ENCODE measurements around the gene TFPI. TPM values are rescaled to one million over a fixed set of nuclear protein-coding genes. Genes with fewer than 3 reads are reported as not detected.
"Not testable (repeated sequence)": the region's sequence is repeated elsewhere in the genome, so short reads cannot be mapped to it uniquely, and the experiment has no call there.

The TFPI gene
- polyA plus RNA-seq, 2 of the 4 experiments (the other 2 are of a cell fraction), result 14.3 to 104 TPM

DNA sequence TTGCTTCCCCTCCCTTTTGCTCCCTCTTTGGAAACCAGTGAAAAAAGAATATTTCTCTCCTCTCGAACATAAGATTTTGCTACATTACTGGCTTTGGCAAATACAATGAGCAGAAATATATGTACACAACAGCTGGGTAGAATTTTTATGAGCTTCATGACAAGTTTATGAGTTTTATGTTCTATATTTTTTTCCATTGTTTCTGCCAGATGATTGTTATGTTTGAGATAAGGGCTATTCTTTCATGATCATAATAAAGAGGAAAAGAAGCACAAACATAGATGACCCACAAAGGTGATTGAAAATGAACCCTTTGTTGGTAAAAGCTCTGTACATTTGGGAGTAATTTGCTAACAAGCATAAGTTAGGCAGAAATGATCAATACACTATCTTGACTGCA lies 14.8 kb upstream of the TFPI start:
- peak overlapping the region; percentile 40; the same call in 2 of the 3 replicates for H3K4me2 ChIP-seq
- POLR2A ChIA-PET, result no interaction called here
- H3K4me3 ChIP-seq, result no peak overlapping the region
- ATAC-seq (no peak), FAIRE-seq (no peak), DNase-seq (ENCODE audit: low read depth in 1 of 2, low spot score in 1 of 2) (no peak)
- 0 out of 3 replicates have a peak, but pooled peaks cover 5% of the 10 kb centered on the region for H3K9me3 ChIP-seq
- TF ChIP-seq HOXA7 (CRISPR knock-in tag; IDR thresholded peaks at IDR 0.05), result no peak
- 77% methylated on average over 1 of the region's 1 CpG for WGBS (ENCODE audit: missing lambda C conversion rate)
- peaks cover 38% of the 10 kb centered on the region for H3K4me1 ChIP-seq
- CTCF ChIA-PET, result interaction anchor here (1.2 to 3.7 kb wide), 4 partner anchors 12 to 274 kb away, joined by 3 to 20 read pairs (median 10); no protein-coding TSS in a partner anchor
- H3K27ac ChIP-seq, result peak overlapping the region in 1 of 2 experiments; percentile 44; a peak in 3 of 6 replicates

DNA sequence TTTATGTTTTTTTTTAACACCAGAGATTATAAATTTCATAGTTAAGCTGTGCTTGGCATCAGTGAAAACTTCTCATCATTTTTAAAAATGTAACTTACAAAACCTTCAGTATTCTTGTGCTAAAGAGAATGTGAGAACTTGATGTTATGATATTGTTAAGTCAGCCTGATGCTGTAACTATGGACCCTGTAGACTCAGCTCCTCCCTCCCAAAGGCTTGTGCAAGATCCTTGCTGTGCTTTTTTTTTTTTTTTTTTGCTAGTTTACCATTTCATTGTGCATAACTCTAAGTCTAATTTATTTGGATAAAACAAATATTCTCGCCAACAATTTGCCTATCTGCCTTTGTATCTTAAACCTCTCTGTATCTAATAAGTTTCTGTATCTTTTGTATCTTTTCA lies 12.9 kb upstream of the TFPI start:
- no peak for FAIRE-seq
- Histone ChIP-seq H3K4me1 (peaks cover 38% of the 10 kb centered on the region), H3K4me2 (peak overlapping the region; percentile 5; the same call in 1 of the 3 replicates), H3K9me3 (no peaks in the 10 kb centered on the region), H3K27ac (peak overlapping the region in 1 of 2 experiments; percentile 40; a peak in 1 of 6 replicates), H3K4me3 (no peak overlapping the region)
- WGBS (ENCODE audit: missing lambda C conversion rate), result 41% methylated on average over 1 of the region's 1 CpG
- no peak for DNase-seq (ENCODE audit: low read depth in 1 of 2, low spot score in 1 of 2)
- peak; percentile 82 to 83; a peak in 5 of 6 replicates for ATAC-seq
- ChIA-PET POLR2A (interaction anchor here (0.7 kb wide), 1 partner anchor 21 kb away, joined by 3 read pairs; no protein-coding TSS in a partner anchor), CTCF (interaction anchor here (0.8 to 3.7 kb wide), 4 partner anchors 8 to 68 kb away, joined by 3 to 20 read pairs (median 11); no protein-coding TSS in a partner anchor)
- TF ChIP-seq, protein P1, sequence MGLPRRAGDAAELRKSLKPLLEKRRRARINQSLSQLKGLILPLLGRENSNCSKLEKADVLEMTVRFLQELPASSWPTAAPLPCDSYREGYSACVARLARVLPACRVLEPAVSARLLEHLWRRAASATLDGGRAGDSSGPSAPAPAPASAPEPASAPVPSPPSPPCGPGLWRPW (IDR thresholded peaks at IDR 0.05), result no peak
- TF ChIP-seq MYC (IDR thresholded peaks at IDR 0.05; ENCODE audit: borderline replicate concordance, low read length) (no peak), CEBPB (IDR thresholded peaks at IDR 0.05) (peak in 1 of 2 experiments; percentile 42; a peak in 2 of 4 replicates)
- TF ChIP-seq, protein P2, sequence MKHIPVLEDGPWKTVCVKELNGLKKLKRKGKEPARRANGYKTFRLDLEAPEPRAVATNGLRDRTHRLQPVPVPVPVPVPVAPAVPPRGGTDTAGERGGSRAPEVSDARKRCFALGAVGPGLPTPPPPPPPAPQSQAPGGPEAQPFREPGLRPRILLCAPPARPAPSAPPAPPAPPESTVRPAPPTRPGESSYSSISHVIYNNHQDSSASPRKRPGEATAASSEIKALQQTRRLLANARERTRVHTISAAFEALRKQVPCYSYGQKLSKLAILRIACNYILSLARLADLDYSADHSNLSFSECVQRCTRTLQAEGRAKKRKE (CRISPR knock-in tag; IDR thresholded peaks at IDR 0.05; ENCODE audit: low read depth), result no peak

DNA sequence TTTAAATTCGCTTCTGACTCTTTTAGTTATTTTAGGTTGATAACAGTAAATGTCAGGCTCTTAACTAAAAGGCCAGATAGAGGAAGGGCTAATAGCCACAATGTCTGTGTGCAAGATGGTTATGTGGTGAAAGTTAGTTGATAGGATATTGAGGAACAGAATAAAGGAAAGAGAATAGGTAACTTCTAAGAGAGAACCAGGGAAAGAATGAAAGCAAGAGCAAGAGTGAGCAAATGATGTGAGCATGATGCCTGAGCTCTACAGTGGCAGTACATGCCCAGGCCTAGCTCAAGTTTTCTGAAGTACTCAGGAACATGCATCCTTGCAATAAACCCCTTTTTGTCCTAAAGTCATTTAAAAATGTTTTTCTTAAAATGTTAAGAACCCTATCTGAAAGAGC lies 12.5 kb upstream of the TFPI start:
- POLR2A ChIA-PET, result interaction anchor here (0.7 kb wide), 1 partner anchor 21 kb away, joined by 3 read pairs; no protein-coding TSS in a partner anchor
- 78% methylated on average over 1 of the region's 1 CpG for WGBS (ENCODE audit: missing lambda C conversion rate)
- Histone ChIP-seq H3K9me3 (no peaks in the 10 kb centered on the region), H3K4me1 (peaks cover 38% of the 10 kb centered on the region), H3K4me3 (no peak overlapping the region), H3K4me2 (peak overlapping the region; percentile 5; the same call in 1 of the 3 replicates), H3K27ac (peak overlapping the region; percentile 17 to 40; a peak in 2 of 6 replicates)
- CTCF ChIA-PET, result interaction anchor here (0.8 to 3.7 kb wide), 4 partner anchors 9 to 67 kb away, joined by 3 to 20 read pairs (median 11); no protein-coding TSS in a partner anchor
- TF ChIP-seq, protein P3, sequence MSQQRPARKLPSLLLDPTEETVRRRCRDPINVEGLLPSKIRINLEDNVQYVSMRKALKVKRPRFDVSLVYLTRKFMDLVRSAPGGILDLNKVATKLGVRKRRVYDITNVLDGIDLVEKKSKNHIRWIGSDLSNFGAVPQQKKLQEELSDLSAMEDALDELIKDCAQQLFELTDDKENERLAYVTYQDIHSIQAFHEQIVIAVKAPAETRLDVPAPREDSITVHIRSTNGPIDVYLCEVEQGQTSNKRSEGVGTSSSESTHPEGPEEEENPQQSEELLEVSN (IDR thresholded peaks at IDR 0.05; ENCODE audit: borderline replicate concordance, low read depth), result no peak
- no peak for TF ChIP-seq ZFP36 (IDR thresholded peaks at IDR 0.05; ENCODE audit: borderline replicate concordance, partially characterized antibody)
- TF ChIP-seq TFCP2L1 (CRISPR knock-in tag; IDR thresholded peaks at IDR 0.05), result no peak
- no peak for TF ChIP-seq BHLHE40 (IDR thresholded peaks at IDR 0.05; ENCODE audit: low read depth, low read length)
- TF ChIP-seq, protein P4, sequence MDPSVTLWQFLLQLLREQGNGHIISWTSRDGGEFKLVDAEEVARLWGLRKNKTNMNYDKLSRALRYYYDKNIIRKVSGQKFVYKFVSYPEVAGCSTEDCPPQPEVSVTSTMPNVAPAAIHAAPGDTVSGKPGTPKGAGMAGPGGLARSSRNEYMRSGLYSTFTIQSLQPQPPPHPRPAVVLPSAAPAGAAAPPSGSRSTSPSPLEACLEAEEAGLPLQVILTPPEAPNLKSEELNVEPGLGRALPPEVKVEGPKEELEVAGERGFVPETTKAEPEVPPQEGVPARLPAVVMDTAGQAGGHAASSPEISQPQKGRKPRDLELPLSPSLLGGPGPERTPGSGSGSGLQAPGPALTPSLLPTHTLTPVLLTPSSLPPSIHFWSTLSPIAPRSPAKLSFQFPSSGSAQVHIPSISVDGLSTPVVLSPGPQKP (IDR thresholded peaks at IDR 0.05; ENCODE audit: low read depth, low read length), result no peak
- TF ChIP-seq, protein P5, sequence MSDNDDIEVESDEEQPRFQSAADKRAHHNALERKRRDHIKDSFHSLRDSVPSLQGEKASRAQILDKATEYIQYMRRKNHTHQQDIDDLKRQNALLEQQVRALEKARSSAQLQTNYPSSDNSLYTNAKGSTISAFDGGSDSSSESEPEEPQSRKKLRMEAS (IDR thresholded peaks at IDR 0.05), result no peak
- no peak for TF ChIP-seq MYC (IDR thresholded peaks at IDR 0.05; ENCODE audit: borderline replicate concordance, low read length)
- FAIRE-seq (no peak), DNase-seq (ENCODE audit: low read depth in 1 of 2, low spot score in 1 of 2) (no peak), ATAC-seq (peak; percentile 58 to 62; a peak in 3 of 6 replicates)

DNA sequence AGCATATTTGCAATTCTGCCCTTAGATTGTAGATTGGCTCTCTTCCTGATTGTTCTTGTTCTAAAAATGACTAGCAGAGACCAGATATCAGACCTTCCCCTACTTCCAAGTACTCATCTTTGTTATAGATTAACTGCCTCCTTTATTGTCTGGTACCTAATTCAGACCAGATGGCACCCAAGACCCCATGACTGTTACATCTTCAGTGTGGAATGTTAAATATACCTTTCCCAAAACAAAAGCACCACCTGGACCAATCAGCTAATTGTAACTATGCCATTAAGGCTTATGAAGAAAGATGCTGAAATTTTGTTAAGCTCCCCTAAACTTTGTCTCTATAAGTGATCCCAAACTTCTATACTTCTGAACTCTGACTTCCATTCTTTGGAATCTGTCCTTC lies 12.0 kb upstream of the TFPI start:
- ATAC-seq (no peak), DNase-seq (ENCODE audit: low read depth in 1 of 2, low spot score in 1 of 2) (no peak), FAIRE-seq (no peak)
- Histone ChIP-seq H3K27ac (peak overlapping the region in 1 of 2 experiments; percentile 16; a peak in 2 of 6 replicates), H3K4me2 (no peak overlapping the region), H3K9me3 (no peaks in the 10 kb centered on the region), H3K4me1 (peaks cover 38% of the 10 kb centered on the region), H3K4me3 (no peak overlapping the region)
- POLR2A ChIA-PET, result no interaction called here
- no peak for TF ChIP-seq TFCP2L1 (CRISPR knock-in tag; IDR thresholded peaks at IDR 0.05)
- TF ChIP-seq, protein P2 (CRISPR knock-in tag; IDR thresholded peaks at IDR 0.05; ENCODE audit: low read depth), result no peak
- TF ChIP-seq, protein P6, sequence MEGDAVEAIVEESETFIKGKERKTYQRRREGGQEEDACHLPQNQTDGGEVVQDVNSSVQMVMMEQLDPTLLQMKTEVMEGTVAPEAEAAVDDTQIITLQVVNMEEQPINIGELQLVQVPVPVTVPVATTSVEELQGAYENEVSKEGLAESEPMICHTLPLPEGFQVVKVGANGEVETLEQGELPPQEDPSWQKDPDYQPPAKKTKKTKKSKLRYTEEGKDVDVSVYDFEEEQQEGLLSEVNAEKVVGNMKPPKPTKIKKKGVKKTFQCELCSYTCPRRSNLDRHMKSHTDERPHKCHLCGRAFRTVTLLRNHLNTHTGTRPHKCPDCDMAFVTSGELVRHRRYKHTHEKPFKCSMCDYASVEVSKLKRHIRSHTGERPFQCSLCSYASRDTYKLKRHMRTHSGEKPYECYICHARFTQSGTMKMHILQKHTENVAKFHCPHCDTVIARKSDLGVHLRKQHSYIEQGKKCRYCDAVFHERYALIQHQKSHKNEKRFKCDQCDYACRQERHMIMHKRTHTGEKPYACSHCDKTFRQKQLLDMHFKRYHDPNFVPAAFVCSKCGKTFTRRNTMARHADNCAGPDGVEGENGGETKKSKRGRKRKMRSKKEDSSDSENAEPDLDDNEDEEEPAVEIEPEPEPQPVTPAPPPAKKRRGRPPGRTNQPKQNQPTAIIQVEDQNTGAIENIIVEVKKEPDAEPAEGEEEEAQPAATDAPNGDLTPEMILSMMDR (IDR thresholded peaks at IDR 0.05), result no peak
- TF ChIP-seq, protein P7, sequence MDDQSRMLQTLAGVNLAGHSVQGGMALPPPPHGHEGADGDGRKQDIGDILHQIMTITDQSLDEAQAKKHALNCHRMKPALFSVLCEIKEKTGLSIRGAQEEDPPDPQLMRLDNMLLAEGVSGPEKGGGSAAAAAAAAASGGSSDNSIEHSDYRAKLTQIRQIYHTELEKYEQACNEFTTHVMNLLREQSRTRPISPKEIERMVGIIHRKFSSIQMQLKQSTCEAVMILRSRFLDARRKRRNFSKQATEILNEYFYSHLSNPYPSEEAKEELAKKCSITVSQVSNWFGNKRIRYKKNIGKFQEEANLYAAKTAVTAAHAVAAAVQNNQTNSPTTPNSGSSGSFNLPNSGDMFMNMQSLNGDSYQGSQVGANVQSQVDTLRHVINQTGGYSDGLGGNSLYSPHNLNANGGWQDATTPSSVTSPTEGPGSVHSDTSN (IDR thresholded peaks at IDR 0.05), result no peak
- CTCF ChIA-PET, result interaction anchor here (0.8 to 3.7 kb wide), 2 partner anchors 9 to 67 kb away, joined by 3 to 20 read pairs; no protein-coding TSS in a partner anchor

DNA sequence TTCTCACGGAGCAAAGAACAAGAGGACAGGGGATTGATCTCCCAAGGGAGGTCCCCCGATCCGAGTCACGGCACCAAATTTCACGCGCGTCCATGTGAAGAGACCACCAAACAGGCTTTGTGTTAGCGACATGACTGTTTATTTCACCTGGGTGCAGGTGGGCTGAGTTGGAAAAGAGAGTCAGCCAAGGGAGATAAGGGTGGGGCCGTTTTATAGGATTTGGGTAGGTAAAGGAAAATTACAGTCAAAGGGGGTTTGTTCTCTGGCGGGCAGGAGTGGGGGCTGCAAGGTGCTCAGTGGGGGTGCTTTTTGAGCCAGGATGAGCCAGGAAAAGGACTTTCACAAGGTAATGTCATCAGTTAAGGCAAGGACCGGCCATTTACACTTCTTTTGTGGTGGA lies 11.4 kb upstream of the TFPI start:
- POLR2A ChIA-PET; H3K4me2 ChIP-seq; H3K9me3 ChIP-seq; ATAC-seq; CTCF ChIA-PET; DNase-seq (ENCODE audit: low read depth in 1 of 2, low spot score in 1 of 2); H3K27ac ChIP-seq; H3K4me3 ChIP-seq; FAIRE-seq: not testable (repeated sequence)
- WGBS (ENCODE audit: missing lambda C conversion rate), result 92% methylated on average over 10 of the region's 11 CpGs
- H3K4me1 ChIP-seq, result peaks cover 38% of the 10 kb centered on the region

DNA sequence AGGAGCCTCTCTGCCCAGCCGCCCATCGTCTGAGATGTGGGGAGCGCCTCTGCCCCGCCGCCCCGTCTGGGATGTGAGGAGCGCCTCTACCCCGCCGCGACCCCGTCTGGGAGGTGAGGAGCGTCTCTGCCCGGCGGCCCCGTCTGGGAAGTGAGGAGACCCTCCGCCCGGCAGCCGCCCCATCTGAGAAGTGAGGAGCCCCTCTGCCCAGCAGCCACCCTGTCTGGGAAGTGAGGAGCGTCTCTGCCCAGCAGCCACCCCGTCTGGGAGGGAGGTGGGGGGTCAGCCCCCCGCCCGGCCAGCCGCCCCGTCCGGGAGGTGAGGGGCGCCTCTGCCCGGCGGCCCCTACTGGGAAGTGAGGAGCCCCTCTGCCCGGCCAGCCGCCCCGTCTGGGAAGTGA lies 2.3 kb upstream of the TFPI start:
- POLR2A ChIA-PET; ATAC-seq; DNase-seq (ENCODE audit: low read depth in 1 of 2, low spot score in 1 of 2); H3K4me2 ChIP-seq; H3K4me3 ChIP-seq; H3K9me3 ChIP-seq; FAIRE-seq; H3K27ac ChIP-seq: not testable (repeated sequence)
- peaks cover 23% of the 10 kb centered on the region for H3K4me1 ChIP-seq
- 90% methylated on average over 4 of the region's 31 CpGs for WGBS (ENCODE audit: missing lambda C conversion rate)
- CTCF ChIA-PET, result interaction anchor here (2.3 kb wide), 1 partner anchor 24 kb away, joined by 13 read pairs; no protein-coding TSS in a partner anchor

Measured in A549 (cell line).